ENCODE results near the gene GASK1A.

GASK1A gene

DNA sequence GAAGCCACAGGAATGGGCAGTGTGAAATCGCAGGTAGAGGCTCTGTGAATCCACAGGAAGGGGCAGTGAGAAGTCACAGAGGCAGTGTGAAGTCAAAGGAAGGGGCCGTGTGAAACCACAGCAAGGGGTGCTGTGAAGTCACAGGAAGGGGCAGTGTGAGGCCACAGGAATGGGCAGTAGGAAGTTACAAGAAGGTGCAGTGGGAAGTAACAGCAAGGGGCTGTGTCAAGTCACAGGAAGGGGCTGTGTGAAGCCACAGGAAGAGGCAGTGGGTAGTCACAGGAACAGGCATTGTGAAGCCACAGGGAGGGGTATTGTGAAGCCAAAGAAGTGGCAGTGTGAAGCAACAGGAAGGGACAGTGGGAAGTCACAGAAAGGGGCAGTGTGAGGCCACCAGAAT, 34.1 kb downstream of the GASK1A start:
- DNase-seq (ENCODE audit: low read depth in 2 of 2) = no peak

DNA sequence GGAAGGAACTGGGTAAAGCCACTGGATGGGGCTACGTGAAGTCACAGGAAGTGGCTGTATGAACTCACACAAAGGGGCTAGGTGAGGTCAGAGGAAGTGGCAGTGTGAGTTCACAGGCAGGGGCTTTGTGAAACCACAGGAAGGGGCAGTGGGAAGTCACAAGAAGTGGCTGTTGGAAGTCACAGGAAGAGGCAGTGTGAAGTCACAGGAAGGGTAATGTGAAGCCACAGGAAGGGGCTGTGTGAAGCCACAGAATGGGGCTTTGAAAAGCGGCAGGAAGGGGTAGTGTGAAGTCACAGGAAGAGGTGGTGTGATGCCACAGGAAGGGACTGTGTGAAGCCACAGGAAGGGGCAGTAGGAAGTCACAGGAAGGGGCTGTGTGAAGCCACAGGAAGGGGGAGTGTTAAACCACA, 34.6 kb downstream of the GASK1A start:
- DNase-seq (ENCODE audit: low read depth in 2 of 2) = no peak

DNA sequence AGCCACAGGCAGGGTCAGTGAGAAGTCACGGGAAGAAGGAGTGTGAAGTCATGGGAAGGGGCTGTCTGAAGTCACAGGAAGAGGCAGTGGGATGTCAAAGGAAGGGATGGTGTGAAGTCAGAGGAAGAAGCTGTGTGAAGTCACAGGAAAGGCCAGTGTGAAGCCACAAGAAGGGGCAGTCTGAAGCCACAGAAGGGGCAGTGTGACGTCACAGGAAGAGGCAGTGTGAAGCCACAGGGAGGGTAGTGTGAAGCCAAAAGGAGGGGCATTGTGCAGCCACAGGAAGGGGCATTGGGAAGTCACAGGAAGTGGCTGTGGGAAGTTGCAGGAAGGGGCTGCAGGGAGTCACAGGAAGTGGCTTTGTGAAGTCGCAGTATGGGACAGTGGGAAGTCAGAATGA, 35.1 kb downstream of the GASK1A start:
- DNase-seq (ENCODE audit: low read depth in 2 of 2) = no peak

DNA sequence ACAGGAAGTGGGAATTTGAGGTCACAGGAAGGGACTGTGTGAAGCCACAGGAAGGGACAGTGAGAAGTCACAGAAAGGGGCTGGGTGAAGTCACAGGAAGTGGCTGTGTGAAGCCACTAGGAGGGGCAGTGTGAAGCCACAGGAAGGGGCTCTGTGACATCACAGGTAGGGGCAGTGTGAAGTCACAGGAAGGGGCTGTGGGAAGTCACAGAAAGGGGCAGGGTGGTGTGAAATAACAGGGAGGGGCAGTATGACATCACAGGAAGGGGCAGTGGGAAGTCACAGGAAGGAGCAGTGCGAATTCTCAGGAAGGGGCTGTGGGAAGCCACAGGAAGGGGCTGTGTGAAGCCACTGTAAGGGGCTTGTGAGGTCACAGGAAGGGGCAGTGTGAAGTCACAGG, 35.8 kb downstream of the GASK1A start:
- no peak for DNase-seq (ENCODE audit: low read depth in 2 of 2)

DNA sequence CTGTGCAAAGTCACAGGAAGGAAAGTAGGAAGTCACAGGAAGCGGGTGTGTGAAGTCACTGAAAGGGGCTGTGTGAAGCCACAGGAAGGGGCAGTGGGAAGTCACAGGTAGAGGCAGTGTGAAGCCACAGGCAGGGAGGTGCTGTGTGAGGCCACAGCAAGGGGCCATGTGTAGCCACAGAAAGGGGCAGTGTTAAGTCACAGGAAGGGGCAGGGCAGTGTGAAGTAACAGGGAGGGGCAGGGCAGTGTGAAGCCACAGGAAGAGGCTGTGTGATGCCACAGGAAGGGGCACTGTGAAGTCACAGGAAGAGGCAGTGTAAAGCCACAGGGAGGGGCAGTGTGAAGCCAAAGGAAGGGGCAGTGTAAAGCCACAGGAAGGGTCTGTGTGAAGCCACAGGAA, 36.5 kb downstream of the GASK1A start:
- DNase-seq (ENCODE audit: low read depth in 2 of 2) = no peak

DNA sequence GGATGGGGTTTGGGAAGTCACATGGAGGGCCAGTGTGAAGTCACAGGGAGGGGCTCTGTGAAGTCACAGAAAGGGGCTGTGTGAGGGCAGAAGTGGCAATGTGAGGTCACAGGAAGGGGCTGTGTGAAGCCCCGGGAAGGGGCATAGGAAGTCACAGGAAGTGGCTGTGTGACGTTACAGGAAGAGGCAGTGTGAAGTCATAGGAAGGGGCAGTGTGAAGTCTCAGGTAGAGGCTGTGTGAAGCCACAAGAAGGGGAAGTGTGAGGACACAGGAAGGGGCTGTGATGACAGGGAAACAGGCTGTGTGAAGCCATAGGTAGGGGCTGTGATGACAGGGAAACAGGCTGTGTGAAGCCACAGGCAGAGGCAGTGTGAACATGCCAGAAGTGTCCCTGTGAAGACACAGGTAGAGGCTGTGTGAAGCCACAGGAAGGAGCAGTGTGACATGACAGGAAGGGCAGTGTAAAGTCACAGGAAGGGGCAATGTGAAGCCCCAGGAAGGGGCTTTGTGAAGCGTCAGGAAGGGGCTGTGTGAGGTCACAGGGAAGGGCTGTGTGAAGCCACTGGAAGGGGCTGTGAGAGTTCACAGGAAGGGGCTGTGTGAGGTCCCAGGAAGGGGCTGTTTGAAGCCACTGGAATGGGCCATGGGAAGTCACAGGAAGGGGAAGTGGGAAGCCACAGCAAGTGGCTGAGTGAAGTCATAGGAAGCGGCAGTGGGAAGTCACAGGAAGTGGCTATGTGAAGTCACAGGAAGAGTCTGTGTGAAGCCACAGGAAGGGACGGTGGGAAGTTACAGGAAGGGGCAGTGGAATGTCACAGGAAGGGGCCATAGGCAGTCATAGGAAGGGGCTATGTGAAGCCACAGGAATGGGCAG, 37.1 kb downstream of the GASK1A start:
- DNase-seq (ENCODE audit: low read depth in 2 of 2) = no peak

DNA sequence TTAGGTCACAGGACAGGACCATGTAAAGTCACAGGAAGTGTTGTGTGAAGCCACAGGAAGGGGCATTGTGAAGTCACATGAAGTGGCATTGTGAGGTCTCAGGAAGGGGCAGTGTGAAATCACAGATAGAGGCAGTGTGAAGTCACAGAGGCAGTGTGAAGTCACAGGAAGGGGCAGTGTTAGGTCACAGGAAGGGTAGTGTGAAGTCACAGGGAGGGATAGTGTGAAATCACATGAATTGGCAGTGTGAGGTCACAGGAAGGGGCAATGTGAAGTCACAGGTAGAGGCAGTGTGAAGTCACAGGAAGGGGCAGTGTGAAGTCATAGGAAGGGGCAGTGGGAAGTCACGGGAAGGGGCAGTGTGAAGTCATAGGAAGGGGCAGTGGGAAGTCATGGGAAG, 37.9 kb downstream of the GASK1A start:
- no peak for DNase-seq (ENCODE audit: low read depth in 2 of 2)

DNA sequence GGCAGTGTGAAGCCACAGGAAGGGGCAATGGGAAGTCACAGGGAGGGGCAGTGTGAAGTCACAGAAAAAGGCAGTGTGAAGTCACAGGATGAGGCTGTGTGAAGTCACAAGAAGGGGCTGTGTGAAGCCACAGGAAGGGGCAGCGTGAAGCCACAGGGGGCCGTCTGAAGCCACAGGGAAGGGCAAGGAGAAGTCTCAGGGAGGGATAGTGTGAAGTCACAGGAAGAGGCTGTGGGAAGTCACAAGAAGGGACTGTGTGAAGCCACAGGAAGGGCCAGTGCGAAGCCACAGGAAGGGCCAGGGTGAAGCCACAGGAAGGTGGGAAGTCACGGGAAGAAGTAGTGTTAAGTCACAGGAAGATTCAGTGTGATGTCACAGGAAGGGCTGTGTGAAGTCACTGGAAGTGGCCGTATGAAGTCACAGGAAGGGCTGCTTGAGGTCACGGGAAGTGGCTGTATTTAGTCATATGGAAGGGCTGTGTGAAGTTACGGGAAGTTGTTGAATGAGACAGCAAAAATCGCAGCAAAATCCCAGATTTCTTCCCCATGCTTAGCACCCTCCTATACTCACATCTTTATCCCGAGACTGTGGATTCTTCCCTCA, 38.6 kb downstream of the GASK1A start:
- no peak for DNase-seq (ENCODE audit: low read depth in 2 of 2)

DNA sequence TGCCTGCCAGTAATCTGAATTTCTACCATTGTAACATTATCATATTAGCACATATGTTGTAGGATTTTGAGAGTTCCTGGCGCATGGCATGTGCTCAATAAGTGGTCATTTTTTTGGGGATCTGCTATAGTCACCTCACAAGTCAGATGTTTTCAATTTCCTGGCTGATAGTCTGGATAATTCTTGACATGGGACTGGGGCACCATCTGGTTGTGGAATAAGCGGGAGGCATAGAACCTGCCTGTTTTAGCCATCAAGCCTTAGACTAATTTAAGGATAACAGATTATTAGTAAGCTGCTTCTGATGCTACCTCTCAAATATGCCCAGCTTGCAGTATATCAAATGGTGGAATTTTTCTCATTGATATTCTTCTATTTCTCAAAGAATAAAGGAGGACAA, 39.1 kb downstream of the GASK1A start:
- no peak for DNase-seq (ENCODE audit: low read depth in 2 of 2)

DNA sequence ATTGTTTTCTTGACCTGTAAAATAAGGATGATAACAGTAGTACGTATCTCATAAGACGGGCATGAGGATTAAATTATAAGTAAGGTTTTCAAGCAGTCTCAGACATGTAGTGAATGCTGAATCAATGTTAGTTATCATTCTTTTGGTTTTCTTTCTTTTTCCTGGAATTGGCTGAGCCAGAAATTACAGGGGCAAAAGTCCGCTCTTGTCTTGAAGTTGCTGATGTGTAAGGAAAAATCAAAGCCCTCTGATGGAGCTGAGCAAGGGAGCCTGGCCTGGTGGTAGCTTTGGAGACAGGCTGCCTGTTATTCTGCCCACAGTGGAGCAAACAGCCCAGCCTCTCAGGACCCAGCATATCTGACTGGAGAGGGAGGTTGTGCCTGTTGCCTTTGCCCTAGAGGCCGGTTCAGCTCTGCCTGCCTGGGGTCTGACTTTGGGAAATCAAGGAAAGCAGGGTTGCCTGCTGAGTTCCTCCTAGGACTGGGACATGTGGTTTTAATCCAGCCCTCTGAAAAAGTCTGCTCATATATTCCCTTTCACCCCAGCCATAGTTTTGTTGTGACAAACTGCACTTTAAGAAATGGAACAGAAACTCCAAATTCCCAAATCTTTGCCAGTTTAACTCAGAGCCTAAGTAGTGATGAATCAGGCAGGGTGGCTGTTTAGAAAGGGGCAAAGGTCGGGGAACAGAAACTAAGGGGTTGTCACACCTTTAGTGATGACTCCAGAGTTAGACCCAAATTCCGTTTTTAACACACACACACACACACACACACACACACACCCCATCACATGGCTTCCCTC, 40.1 kb downstream of the GASK1A start:
- DNase-seq (ENCODE audit: low read depth in 2 of 2) = no peak

DNA sequence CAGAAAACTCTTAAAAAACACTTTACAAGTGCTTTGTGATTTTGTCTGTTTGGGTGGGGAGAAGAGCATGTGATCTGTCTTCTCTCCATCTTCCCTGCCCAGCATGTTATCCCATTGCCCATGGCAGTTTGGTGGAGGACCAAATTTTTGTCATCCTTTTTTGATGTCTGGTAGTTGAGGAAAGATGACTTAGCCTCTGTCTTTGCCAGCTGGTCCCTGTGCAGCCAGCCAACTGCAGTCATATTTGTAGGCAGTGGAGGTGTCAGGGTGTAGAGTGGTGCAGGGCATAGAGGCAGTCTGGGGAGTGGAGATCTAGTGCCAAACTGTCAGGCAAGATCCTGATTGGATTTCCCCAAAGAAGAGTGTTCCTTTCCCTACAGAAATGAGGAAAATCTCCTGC, 40.7 kb downstream of the GASK1A start:
- DNase-seq (ENCODE audit: low read depth in 2 of 2) = no peak

DNA sequence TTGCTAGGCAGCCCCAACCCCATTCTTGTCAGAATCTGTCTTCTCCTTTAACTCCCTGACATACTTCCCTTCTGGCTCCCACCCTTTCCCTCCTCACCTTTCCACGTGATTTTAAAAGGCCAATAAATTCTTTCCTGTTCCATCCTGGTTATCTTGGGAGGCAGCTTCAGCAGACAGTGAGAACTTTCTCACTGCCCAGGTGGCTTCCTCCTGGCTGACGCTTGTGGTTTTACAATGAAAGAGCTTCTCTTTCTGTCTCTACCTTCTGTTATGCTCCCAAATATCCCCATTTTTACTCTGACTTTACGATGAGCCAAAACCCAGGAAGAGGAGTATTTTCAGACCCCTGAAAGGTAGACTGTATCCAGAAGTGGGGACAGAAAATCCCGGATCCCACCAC, 42.1 kb downstream of the GASK1A start:
- no peak for DNase-seq (ENCODE audit: low read depth in 2 of 2)

DNA sequence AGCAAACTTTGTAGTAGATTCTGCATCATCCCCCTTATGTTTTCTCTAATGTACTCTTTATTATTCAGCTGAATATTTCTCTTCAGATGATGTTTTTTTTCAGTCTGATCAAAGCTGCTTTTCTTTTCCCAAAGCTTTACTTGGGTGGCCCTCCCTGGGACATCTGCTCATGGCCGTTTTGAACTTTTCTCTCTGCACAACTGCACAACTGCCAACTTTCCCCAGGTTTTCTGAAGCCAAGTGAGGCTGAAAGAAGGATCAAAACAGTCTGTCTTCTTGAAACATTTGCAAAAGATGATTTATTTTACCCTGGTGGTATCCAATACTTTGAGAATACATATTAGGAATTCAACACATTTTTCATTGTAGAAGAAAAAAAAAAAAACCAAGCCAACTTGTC, 43.0 kb downstream of the GASK1A start:
- no peak for DNase-seq (ENCODE audit: low read depth in 2 of 2)

DNA sequence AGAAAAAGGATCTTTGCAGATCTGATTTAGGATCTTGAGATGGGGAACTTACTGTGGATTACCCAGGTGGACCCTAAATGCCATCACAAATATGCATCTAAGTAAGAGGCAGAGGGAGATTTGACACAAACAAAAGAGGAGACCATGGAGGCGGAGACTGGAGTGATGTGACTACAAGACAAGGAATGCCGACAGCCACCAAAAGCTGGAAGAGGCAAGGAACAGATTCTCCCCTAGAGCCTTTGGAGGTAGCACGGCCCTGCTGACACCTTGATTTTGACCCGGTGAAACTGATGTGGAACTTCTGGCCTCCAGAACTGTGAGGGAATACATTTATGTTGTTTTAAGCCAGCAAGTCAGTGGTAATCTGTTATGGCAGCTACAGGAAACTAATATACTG, 44.0 kb downstream of the GASK1A start:
- no peak for DNase-seq (ENCODE audit: low read depth in 2 of 2)

DNA sequence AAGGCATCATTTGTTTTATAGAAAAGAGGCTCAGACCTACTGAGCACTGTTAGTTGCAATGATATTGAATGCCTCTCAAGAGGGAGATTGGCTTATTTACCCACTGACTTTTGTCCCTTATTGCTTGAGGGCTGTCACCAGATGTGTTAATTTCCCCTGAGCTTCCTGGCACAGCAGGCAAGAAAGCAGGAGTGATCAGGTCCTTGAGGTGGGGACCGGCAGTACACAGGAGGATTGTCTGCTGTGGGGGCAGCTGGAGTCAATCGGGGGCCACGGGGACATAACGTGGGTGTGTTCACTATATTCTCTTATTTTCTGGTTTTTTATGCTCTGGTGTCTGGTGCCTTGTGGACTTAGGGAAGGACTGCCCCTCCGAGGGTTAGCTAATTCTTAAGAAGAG, 44.6 kb downstream of the GASK1A start:
- no peak for DNase-seq (ENCODE audit: low read depth in 2 of 2)

DNA sequence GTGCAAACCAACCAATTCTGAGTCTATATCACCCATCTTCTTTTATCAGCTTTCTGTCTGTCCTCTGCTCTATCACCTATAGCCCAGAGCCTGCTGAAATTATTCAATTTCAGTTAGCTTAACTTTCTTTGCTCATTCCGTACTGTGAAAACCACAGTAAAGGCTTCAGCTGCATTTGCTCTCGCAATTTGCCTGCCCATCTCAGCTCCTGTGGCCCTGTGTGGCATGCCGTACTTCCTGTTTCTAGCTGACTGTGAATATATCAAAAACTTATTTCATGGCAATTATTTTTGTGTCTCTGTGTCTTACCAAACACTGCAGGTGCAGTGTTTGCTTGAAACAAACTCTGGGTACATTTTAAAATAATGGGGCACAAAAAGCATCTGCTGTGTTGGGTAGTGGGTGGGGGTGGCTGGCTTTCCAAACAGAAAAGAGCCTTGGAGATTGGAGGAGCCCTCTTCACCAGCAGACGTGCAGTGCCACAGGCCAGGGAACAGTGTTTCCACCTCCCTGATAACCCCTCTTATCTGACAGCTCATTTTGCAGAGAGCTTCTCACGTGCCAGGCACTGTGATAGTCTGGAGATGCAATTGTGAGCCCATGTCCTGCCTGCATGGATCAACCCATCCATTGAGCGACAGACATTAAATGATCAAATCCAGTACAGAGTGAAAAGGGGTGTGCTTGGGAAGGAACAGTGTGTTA, 45.2 kb downstream of the GASK1A start:
- DNase-seq (ENCODE audit: low read depth in 2 of 2) = no peak

DNA sequence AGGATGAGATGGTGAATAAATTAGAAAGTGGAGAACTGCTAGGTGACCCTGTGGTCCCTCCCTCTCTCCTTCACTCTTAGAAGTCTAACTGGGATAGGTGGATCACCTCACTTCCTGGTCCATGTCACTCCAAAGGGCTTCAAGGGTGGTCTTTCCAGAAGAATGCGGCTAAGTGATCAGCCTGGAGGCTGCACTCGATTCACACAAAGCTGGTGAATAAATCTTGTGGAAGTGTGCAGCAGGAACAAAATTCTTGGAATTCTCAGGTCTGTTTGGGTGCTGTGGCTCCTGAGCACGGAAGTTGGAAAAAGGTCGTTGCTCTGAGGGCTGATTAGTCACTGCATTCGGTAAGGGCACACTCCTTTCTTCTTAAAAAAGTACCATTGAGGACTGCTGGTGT, 46.3 kb downstream of the GASK1A start:
- DNase-seq (ENCODE audit: low read depth in 2 of 2) = no peak

DNA sequence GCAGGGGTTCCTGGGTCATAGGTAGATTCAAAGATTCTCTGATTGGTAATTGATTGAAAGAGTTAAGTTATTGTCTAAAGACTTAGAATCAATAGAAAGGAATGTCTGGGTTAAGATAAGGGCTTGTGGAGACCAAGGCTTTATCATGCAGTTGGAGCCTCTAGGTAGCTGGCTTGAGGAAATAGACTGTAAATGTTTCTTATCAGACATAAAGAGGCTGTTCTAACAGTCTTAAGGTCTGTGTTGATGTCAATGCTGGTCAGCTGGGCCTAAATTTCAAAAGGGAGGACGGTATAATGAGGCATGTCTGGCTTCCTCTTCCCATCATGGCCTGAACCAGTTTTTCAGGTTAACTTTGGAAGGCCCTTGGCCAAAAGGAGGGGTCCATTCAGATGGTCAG, 48.9 kb downstream of the GASK1A start:
- no peak for DNase-seq (ENCODE audit: low read depth in 2 of 2)

DNA sequence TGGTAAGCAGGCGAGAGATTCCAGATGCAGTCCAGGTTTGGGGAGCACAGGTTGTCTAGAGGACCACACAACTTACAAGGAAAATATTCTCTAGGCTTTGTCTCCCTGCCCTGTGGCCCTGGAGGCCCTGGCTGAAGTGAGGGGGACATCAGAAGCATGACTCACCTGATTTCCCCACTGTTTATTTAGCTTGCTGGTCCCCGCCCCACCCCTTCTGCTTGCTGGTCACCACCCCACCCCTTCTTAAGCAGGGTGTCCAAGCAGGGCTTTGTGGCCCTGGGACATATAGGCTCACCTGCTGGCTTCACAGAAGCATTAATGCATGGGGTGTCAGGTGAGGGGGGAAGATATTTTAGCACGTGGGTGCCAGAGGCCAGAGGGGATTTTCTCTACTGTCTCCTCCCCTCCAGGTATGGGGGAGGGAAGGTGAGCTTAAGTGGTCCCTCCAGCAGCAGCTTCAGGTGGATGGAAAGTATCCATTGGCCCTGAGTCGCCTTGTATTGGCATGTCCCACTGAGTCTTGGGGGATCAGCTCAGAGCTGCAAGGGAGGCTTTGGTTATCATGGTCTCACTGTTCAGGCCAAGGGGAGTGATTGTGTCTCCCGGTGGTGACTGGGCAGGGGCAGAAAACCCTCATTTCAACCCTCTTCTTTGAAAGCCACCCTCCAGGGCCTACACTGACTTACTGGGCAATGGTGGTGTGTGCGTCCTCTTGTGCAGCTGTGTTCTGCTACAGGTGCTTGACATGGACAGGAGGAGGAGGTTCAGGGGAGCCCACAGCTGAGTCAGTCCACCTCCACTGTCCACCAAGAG, 49.8 kb downstream of the GASK1A start:
- DNase-seq (ENCODE audit: low read depth in 2 of 2) = no peak

DNA sequence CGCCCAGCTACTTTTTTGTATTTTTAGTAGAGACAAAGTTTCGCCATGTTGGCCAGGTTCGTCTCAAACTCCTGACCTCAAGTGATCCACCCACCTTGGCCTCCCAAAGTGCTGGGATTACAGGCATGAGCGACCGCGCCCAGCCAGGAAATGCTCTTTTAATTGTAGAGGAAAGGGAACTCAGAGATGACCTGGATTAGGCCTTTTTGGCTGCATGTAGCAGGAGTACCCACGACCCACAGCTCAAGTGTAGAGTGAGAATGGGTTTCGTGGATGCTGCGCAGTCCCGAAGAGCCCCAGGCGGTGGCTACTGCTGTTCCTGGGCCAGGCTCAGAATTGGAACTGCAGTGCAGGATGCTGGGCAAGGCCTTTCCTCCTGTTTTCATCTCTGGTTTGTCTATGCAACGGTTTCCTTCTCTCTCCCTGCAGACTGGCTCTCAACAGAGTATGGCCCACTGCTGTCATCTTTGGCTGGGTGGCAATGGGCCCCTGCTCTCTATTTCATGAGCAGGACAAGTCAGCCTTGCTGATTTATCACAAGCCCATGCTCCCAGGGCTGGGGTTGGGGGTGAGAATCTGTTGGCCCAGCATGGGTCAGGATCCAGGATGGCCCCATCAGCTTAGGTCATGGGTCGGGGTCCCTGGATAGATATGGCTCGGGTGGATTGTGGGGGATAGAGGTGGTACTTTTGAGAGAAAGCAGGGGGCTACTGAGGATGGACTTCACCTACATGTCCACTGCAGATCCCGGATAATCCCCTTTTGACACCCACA, 51.2 kb downstream of the GASK1A start:
- no peak for DNase-seq (ENCODE audit: low read depth in 2 of 2)

DNA sequence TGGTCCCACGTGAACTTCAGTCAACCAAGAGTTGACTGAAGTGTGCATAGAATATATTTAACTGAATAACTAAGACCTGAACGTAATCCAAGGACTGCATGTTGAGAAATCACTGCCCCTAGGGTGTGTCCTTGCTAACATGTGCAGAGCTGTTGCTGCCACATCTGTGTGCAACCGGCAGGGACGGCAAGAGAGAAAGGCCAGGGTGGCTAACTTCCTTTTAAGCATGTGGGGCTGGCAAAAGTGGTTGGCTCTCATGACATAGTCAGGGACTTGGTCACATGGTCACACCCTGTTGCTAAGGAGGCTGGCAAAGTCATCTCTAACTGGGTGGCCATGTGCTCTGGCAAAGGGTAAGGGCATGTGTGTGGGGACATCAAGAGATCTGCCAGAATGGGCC, 52.4 kb downstream of the GASK1A start:
- DNase-seq (ENCODE audit: low read depth in 2 of 2) = no peak
